ENCODE results near the gene FKBP5. TPM values are rescaled to one million over a fixed set of nuclear protein-coding genes. Genes with fewer than 3 reads are reported as not detected.
"Not testable (repeated sequence)": the region's sequence is repeated elsewhere in the genome, so short reads cannot be mapped to it uniquely, and the experiment has no call there.

The FKBP5 gene
- total and polyA plus RNA-seq, 2 experiments from 2014 or later = 73.6 to 254 TPM

DNA sequence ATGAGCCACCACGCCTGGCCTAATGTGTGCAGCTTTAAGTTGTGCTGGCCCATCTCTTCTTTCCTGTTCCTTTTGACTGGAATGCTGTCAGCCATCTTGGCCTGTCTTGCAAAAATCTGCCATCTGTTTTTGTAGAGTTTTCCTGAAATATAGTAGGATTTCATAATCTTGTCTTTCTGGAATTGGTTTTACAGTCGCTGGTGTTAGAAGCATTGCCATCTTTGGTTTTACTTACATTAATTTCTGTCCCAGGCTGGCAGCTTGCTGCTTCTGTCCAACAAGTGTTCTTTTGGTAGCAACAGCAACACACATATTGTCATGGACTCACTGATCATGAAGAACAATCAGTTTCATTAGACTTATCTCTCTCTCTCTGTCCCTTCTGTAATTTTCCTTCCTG lies 146.9 kb downstream of the FKBP5 start:
- no peak for DNase-seq (ENCODE audit: low spot score)
- Histone ChIP-seq H3K79me2 (no peaks in the 10 kb centered on the region), H2AFZ (no peak overlapping the region), H3K27me3 (no peaks in the 10 kb centered on the region), H3K4me3 (no peak overlapping the region), H3K36me3 (replicated peaks; ENCODE audit: insufficient read depth, low read depth) (no peaks in the 10 kb centered on the region), H3K9me3 (ENCODE audit: low read depth) (no peaks in the 10 kb centered on the region), H4K20me1 (ENCODE audit: insufficient read depth, poor library complexity, severe bottlenecking) (no peaks in the 10 kb centered on the region), H3K4me1 (ENCODE audit: insufficient read depth) (no peaks in the 10 kb centered on the region), H3K4me2 (no peak overlapping the region), H3K9me2 (replicated peaks; ENCODE audit: insufficient read depth) (no peaks in the 10 kb centered on the region), H3K27ac (no peak overlapping the region)
- WGBS (ENCODE audit: low lambda C conversion rate, missing lambda C conversion rate) = 96% methylated on average over 2 of the region's 2 CpGs
- no peak for TF ChIP-seq EZH2phosphoT487 (IDR thresholded peaks at IDR 0.05; ENCODE audit: low read depth, severe bottlenecking, unreplicated experiment)
- TF ChIP-seq, protein P1, sequence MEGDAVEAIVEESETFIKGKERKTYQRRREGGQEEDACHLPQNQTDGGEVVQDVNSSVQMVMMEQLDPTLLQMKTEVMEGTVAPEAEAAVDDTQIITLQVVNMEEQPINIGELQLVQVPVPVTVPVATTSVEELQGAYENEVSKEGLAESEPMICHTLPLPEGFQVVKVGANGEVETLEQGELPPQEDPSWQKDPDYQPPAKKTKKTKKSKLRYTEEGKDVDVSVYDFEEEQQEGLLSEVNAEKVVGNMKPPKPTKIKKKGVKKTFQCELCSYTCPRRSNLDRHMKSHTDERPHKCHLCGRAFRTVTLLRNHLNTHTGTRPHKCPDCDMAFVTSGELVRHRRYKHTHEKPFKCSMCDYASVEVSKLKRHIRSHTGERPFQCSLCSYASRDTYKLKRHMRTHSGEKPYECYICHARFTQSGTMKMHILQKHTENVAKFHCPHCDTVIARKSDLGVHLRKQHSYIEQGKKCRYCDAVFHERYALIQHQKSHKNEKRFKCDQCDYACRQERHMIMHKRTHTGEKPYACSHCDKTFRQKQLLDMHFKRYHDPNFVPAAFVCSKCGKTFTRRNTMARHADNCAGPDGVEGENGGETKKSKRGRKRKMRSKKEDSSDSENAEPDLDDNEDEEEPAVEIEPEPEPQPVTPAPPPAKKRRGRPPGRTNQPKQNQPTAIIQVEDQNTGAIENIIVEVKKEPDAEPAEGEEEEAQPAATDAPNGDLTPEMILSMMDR (IDR thresholded peaks at IDR 0.05; ENCODE audit: poor library complexity) = no peak
- no peak for TF ChIP-seq EZH2 (IDR thresholded peaks at IDR 0.05; ENCODE audit: borderline replicate concordance)

DNA sequence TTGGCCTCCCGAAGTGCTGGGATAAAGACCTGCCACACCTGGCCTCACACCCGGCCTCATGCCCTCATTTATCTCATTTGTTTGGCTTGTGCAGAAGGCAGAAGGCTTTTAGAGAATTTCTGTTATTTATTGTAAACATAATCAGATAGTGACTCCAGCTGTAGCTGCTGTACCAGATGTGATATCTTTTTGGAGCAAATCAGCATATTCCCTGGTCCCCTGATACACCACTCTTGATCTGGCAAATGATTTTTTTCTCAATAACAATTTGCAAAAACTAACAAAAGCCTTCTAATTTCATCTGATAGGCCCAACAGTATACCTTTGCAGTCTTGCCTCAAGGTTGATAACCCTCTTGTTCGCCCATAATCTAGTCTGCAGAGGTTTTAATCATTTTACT lies 149.5 kb downstream of the FKBP5 start:
- no peaks in the 10 kb centered on the region for H4K20me1 ChIP-seq (ENCODE audit: insufficient read depth, poor library complexity, severe bottlenecking)
- WGBS (ENCODE audit: low lambda C conversion rate, missing lambda C conversion rate) = 82% methylated on average over 3 of the region's 3 CpGs
- H3K9me3 ChIP-seq (ENCODE audit: low read depth) = no peaks in the 10 kb centered on the region
- H3K79me2 ChIP-seq = no peaks in the 10 kb centered on the region
- no peak overlapping the region for H3K4me3 ChIP-seq
- H3K27me3 ChIP-seq = no peaks in the 10 kb centered on the region
- no peaks in the 10 kb centered on the region for H3K36me3 ChIP-seq (replicated peaks; ENCODE audit: insufficient read depth, low read depth)
- H2AFZ ChIP-seq = no peak overlapping the region
- H3K9me2 ChIP-seq (replicated peaks; ENCODE audit: insufficient read depth) = no peaks in the 10 kb centered on the region
- TF ChIP-seq EZH2 (IDR thresholded peaks at IDR 0.05; ENCODE audit: borderline replicate concordance) (no peak), EZH2phosphoT487 (IDR thresholded peaks at IDR 0.05; ENCODE audit: low read depth, severe bottlenecking, unreplicated experiment) (no peak)
- TF ChIP-seq, protein P1 (IDR thresholded peaks at IDR 0.05; ENCODE audit: poor library complexity) = no peak
- H3K4me2 ChIP-seq = no peak overlapping the region
- H3K27ac ChIP-seq = no peak overlapping the region
- peaks cover 4% of the 10 kb centered on the region for H3K4me1 ChIP-seq (ENCODE audit: insufficient read depth)
- DNase-seq (ENCODE audit: low spot score) = no peak

DNA sequence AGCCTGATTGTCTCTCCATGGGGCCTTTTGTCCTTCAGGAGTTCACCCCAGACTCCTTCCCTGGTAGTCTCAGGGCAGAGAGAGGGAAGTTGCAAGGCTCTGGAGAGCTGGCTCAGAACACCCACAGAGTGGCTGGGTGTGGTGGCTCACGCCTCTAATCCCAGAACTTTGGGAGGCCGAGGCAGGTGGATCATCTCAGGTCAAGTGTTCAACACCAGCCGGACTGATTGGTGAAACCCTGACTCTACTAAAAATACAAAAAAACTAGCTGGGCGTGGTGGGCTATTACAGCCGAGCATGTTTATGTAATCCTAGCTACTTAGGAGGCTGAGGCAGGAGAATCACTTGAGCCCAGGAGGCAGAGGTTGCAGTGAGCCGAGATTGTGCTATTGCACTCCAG lies 152.9 kb downstream of the FKBP5 start:
- not testable (repeated sequence) for DNase-seq (ENCODE audit: low spot score); H3K9me2 ChIP-seq (replicated peaks; ENCODE audit: insufficient read depth); H2AFZ ChIP-seq; H3K9me3 ChIP-seq (ENCODE audit: low read depth); H3K27ac ChIP-seq; H3K27me3 ChIP-seq; H3K79me2 ChIP-seq; H3K4me2 ChIP-seq; H3K36me3 ChIP-seq (replicated peaks; ENCODE audit: insufficient read depth, low read depth); H3K4me1 ChIP-seq (ENCODE audit: insufficient read depth); H4K20me1 ChIP-seq (ENCODE audit: insufficient read depth, poor library complexity, severe bottlenecking); H3K4me3 ChIP-seq
- 82% methylated on average over 6 of the region's 6 CpGs for WGBS (ENCODE audit: low lambda C conversion rate, missing lambda C conversion rate)

DNA sequence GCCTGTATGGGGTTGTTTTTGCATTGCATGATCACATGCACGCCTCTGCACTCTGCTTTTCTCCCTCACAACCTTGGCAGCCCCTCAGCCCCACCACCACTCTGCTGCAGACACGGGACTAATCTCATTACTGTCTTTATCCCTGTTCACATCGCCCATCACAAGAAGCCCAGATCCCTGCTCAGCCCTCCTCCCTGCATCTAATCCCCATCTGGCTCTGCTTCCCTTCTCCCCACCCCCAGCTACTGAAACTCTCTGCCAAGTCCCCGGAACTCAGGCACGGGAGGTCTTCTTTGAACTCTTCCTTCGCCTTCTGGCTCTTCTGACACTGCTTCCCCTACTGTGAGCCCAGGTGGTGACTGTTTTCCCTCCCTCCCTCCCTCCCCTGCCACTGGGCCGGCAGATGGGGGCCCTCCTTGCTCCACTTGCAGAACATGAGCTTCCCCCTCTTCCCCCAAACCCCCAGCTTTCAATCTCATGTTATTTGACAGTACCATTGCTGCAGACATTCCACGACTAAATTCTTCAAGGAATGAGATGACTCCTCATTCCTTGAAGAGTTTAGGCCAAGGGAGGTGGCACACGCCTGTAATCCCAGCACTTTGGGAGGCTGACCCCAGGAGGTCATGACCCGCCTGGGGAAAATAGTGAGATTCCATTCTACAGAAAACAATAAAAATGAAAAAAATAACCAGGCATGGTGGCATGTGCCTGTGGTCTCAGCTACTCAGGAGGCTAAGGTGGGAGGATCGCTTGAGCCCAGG lies 154.1 kb downstream of the FKBP5 start:
- H2AFZ ChIP-seq = no peak overlapping the region
- 36% methylated on average over 9 of the region's 11 CpGs for WGBS (ENCODE audit: low lambda C conversion rate, missing lambda C conversion rate)
- no peaks in the 10 kb centered on the region for H3K36me3 ChIP-seq (replicated peaks; ENCODE audit: insufficient read depth, low read depth)
- TF ChIP-seq, protein P1 (IDR thresholded peaks at IDR 0.05; ENCODE audit: poor library complexity) = no peak
- no peak for TF ChIP-seq EZH2phosphoT487 (IDR thresholded peaks at IDR 0.05; ENCODE audit: low read depth, severe bottlenecking, unreplicated experiment)
- DNase-seq (ENCODE audit: low spot score) = peak; percentile 53
- no peaks in the 10 kb centered on the region for H3K9me3 ChIP-seq (ENCODE audit: low read depth)
- H3K27ac ChIP-seq = peak overlapping the region; percentile 34
- H3K4me3 ChIP-seq = no peak overlapping the region
- H3K4me1 ChIP-seq (ENCODE audit: insufficient read depth) = peaks cover 4% of the 10 kb centered on the region
- H3K4me2 ChIP-seq = peak overlapping the region; percentile 34
- no peaks in the 10 kb centered on the region for H4K20me1 ChIP-seq (ENCODE audit: insufficient read depth, poor library complexity, severe bottlenecking)
- no peaks in the 10 kb centered on the region for H3K9me2 ChIP-seq (replicated peaks; ENCODE audit: insufficient read depth)
- H3K27me3 ChIP-seq = no peaks in the 10 kb centered on the region
- H3K79me2 ChIP-seq = no peaks in the 10 kb centered on the region
